Cardiac fibroblast (primary cell): ENCODE measurements around the gene DCD.

Experiments
- DNase-seq, 2 donors: peaks; one replicate each; pipeline versions ENCODE4 v3.0.0 to v3.0.0-alpha.2; 2010; ENCODE audit warnings: low read depth in 2 of 2
- H3K4me3 ChIP-seq, 2 donors: replicated peaks in 1 of 2; 1 replicate in 1 of 2; 2 replicates in 1 of 2; pipeline ENCODE4 v1.5.1; 2011; ENCODE audit warnings: low read depth in 2 of 2, low read length in 2 of 2, mild to moderate bottlenecking in 2 of 2, moderate library complexity in 1 of 2
- TF ChIP-seq, protein P1 (sequence below): IDR thresholded peaks from one replicate; pipeline ENCODE4 v1.5.1; 2011; ENCODE audit warnings: low read depth, mild to moderate bottlenecking, low read length, inconsistent platforms

DCD gene

DNA sequence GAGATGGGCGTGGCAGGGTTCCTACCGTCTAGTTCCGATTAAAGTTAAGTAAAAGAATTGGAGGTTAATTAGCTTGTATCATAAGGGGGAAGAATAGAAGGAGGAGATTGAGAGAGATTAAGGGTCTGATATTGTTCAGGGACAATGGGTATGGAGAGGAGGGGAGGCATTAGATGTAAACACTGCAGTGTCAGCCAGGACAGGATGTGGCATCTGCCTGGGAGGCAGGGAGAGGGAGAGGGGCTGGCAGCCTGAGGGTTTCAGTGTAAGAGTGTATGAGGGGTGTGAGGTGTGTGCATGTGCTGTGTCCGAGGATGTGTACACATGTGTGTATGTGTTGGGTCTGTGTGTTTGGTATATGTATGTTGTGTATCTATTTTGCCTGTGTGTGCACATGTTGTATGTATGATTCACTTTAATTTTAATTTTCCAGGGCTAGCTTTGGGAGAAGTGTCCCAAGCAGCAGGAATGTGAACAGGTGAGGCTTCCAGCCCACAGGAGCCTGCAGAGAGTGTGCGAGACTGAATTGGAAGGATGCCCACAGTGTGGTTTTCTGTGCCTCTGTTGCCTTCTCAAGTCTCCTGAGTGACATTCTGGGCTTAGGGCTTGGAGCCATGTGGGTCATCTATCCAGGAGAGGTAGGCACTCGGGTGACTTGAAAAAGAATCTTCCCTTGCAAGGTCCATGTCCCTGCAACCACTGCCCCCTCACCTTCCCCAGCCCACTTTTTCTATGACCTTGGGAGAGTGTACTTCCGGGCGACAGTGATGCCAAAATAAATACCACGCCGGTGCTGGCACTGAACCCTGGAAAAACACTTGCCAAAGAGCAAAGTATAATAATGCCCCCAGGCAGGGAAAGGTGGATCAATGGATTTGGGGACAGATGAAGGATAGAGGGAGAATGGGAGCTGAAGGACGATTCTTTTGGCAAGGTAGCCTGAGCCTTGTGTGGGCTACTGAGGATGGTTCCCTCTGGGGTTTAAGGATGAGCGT, 36.8 kb upstream of the DCD start:
- TF ChIP-seq, protein P1, sequence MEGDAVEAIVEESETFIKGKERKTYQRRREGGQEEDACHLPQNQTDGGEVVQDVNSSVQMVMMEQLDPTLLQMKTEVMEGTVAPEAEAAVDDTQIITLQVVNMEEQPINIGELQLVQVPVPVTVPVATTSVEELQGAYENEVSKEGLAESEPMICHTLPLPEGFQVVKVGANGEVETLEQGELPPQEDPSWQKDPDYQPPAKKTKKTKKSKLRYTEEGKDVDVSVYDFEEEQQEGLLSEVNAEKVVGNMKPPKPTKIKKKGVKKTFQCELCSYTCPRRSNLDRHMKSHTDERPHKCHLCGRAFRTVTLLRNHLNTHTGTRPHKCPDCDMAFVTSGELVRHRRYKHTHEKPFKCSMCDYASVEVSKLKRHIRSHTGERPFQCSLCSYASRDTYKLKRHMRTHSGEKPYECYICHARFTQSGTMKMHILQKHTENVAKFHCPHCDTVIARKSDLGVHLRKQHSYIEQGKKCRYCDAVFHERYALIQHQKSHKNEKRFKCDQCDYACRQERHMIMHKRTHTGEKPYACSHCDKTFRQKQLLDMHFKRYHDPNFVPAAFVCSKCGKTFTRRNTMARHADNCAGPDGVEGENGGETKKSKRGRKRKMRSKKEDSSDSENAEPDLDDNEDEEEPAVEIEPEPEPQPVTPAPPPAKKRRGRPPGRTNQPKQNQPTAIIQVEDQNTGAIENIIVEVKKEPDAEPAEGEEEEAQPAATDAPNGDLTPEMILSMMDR: no peak
- H3K4me3 ChIP-seq: no peak overlapping the region
- no peak for DNase-seq

DNA sequence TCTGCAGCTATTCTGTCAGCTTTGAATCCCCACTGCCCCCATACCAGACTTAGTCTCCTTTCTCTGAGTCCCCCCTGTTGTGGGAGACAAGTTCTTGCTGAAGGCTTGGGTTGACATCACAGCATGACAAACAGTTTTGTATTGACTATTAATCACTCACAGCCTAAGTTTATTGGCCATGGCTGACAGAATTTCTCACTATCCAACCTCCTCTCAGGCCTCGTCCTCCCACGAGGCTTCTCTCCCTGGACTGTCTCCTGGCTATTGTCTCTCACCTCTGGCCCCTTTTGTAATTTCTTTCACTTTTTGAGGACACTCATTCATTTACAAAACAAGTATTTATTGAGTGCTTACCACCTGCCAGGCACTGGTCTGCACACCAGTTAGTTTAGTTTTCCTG, 35.2 kb upstream of the DCD start:
- TF ChIP-seq, protein P1: no peak
- no peak for DNase-seq
- no peak overlapping the region for H3K4me3 ChIP-seq

DNA sequence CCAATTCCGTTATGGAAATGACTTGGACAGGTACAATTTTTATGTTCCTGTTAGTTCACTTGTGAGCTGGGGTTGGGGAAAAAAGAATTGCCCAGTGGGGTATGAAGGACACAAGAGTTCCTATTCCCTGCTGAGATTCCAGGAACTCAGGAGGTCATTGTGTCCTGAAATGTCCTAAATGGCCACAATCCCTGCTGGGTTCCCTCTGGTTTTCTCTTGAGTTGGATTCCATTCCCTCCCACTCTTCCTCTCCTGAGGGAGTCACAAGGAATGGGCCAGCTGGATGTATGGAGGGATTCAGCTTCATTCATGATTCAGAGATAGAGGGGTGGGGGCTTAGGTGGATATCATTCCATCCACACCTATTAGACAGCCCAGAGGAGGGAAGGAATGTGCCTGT, 34.5 kb upstream of the DCD start:
- no peak overlapping the region for H3K4me3 ChIP-seq
- TF ChIP-seq, protein P1: no peak
- no peak for DNase-seq

DNA sequence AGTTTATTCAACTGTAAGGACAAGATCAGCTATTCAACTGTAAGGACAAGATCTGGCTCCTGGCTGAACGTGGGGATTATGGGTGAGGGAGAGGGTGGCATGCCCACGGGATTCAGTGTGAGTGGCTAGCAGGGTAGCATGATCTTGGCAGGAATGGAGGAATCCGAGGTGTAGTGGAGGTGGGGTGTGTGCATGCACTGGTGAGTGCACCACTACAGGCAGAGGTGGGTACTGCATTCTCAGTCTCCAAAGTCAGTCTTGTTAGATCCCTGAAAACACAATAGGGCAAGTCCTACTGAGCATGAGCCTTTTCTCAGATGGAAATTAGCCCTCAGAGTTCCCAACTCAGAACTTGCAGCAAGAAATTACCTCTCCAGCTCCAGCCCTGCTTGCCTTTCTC, 32.2 kb upstream of the DCD start:
- H3K4me3 ChIP-seq: no peak overlapping the region
- TF ChIP-seq, protein P1: peak; percentile 48
- DNase-seq: peak in 1 of 2 donors; percentile 17

DNA sequence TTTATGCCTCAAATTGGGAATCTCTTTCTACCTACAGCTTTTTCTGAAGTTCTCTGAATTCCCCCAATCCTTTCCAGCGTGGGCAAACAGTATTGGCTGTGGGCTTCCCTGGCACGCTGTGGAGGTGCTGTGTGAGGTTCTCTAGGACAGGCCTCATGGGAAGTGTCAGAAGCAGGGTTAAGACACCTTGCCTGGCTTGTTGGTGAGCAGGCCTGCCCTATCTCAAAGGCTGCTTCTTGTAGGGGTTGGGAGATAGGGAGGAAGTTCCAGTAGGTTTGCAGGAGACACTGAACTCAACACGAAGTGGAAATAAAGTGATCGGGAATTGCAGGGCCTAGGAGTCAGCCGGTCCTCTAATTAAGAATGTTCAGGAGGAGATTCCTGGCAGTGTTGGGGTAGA, 30.0 kb upstream of the DCD start:
- no peak overlapping the region for H3K4me3 ChIP-seq
- TF ChIP-seq, protein P1: no peak
- DNase-seq: no peak

DNA sequence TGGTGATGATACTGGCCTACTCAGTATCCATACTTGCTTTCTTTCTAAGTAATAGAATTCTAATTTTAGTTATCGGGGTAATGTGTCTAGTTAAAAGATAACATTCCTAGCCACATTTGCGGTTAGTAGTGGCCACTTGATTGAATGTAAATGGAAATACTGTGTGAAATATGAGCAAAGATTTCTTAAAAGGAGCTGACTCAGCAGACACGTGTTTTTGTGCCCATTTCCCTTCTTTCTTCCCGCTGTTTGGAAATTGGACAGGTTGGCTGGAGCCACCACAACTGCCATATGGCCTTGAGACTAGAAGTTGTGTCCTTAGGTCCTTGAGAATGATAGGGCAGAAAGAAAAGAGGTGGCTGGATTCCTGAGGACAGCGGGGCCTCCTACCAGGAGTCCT, 19.8 kb upstream of the DCD start:
- DNase-seq: no peak
- TF ChIP-seq, protein P1: no peak
- no peak overlapping the region for H3K4me3 ChIP-seq
